Peyer's patch (tissue), 4 donors: Measurements from ENCODE around the gene CNOT3. TPM values are rescaled to one million over a fixed set of nuclear protein-coding genes. Genes with fewer than 3 reads are reported as not detected.

Source experiments
- DNase-seq, 3 donors: peaks; one replicate each; pipeline ENCODE4 v3.0.0-alpha.2; 2017 to 2019
- H3K27ac ChIP-seq, 4 donors: fragments of 200-600 bp; sonication (generic); one replicate each; pipeline ENCODE4 v1.5.1; 2016 to 2019
- H3K27me3 ChIP-seq, 2 donors: fragments of 200-600 bp; sonication (generic); one replicate each; pipeline ENCODE4 v1.5.1; 2019
- H3K36me3 ChIP-seq, 3 donors: fragments of 200-600 bp; sonication (generic); one replicate each; pipeline ENCODE4 v1.5.1; 2016 to 2019
- H3K4me1 ChIP-seq, 4 donors: fragments of 200-600 bp; sonication (generic); one replicate each; pipeline ENCODE4 v1.5.1; 2016 to 2019
- H3K4me3 ChIP-seq, 4 donors: fragments of 200-600 bp; sonication (generic); 1 replicate in 3 of 4; 2 replicates in 1 of 4; pipeline ENCODE4 v1.5.1; 2016 to 2019; ENCODE audit warnings: mild to moderate bottlenecking in 1 of 4
- H3K9me3 ChIP-seq, 4 donors: fragments of 200-600 bp; sonication (generic); one replicate each; pipeline ENCODE4 v1.5.1; 2016 to 2019; ENCODE audit warnings: mild to moderate bottlenecking in 1 of 4
- POLR2A ChIP-seq, 2 donors: fragments of 450-650 bp; IDR thresholded peaks; one replicate each; pipeline ENCODE4 v1.5.1; 2017; ENCODE audit warnings: antibody characterized with exemption in 2 of 2, mild to moderate bottlenecking in 2 of 2, moderate library complexity in 2 of 2
- total RNA-seq, 4 donors: library from RNA; depleted of rRNA; stranded (reverse); fragments of >200 nt; gene quantifications; one replicate each; pipeline ENCODE4 v1.1.0, GENCODE V29; 2016
- TF ChIP-seq, protein P1 (sequence below), 6 experiments: fragments of 450-650 bp in 4 of 6; fragments of 200-600 bp in 2 of 6; sonication (generic) in 1 of 6; IDR thresholded peaks; one replicate each; pipeline ENCODE4 v1.5.1; 2017 to 2019; ENCODE audit warnings: antibody characterized with exemption in 6 of 6, mild to moderate bottlenecking in 3 of 6, moderate library complexity in 1 of 6

CNOT3 gene
- total RNA-seq, 4 donors from 2014 or later = 26.1 to 99.9 (median 38.9) TPM

- Histone ChIP-seq H3K9me3 (no peaks in the 10 kb centered on the region), H3K4me1 (peaks cover 0 to 46% (median 14%) of the 10 kb centered on the region in 4 donors), H3K4me3 (peak overlapping the region; percentile 63 to 96 (median 80)), H3K27ac (peak overlapping the region; percentile 92 to 99 (median 96)), H3K36me3 (peaks cover 0 to 43% (median 0%) of the 10 kb centered on the region in 3 donors), H3K27me3 (no peaks in the 10 kb centered on the region)
- TF ChIP-seq, protein P1, sequence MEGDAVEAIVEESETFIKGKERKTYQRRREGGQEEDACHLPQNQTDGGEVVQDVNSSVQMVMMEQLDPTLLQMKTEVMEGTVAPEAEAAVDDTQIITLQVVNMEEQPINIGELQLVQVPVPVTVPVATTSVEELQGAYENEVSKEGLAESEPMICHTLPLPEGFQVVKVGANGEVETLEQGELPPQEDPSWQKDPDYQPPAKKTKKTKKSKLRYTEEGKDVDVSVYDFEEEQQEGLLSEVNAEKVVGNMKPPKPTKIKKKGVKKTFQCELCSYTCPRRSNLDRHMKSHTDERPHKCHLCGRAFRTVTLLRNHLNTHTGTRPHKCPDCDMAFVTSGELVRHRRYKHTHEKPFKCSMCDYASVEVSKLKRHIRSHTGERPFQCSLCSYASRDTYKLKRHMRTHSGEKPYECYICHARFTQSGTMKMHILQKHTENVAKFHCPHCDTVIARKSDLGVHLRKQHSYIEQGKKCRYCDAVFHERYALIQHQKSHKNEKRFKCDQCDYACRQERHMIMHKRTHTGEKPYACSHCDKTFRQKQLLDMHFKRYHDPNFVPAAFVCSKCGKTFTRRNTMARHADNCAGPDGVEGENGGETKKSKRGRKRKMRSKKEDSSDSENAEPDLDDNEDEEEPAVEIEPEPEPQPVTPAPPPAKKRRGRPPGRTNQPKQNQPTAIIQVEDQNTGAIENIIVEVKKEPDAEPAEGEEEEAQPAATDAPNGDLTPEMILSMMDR (IDR thresholded peaks at IDR 0.05) = no peak
- TF ChIP-seq POLR2A (IDR thresholded peaks at IDR 0.05) = no peak
- no peak for DNase-seq
Measured at GRCh38 chr19:54158812-54159351, 21.3 kb downstream of the CNOT3 start.

- Histone ChIP-seq H3K27me3 (no peaks in the 10 kb centered on the region), H3K4me1 (peaks cover 5 to 52% (median 15%) of the 10 kb centered on the region in 4 donors), H3K9me3 (no peaks in the 10 kb centered on the region), H3K4me3 (peak within 1 kb of the TSS; percentile 63 to 96 (median 80)), H3K36me3 (peaks cover 0 to 36% (median 0%) of the 10 kb centered on the region in 3 donors), H3K27ac (peak within 1 kb of the TSS; percentile 92 to 99 (median 96))
- DNase-seq = peak; percentile 97 to 100 (median 100)
- peak; percentile 57 to 72 for TF ChIP-seq POLR2A (IDR thresholded peaks at IDR 0.05)
- TF ChIP-seq, protein P1 (IDR thresholded peaks at IDR 0.05) = peak in 3 of 6 experiments; percentile 44 to 59 (median 47)
Measured at GRCh38 chr19:54159352-54160181, 22.0 kb downstream of the CNOT3 start, which contains the start of gene LENG1. LENG1 (minus strand) TSS chr19:54159721; CDS start chr19:54159695, 26 bp downstream.

GRCh38 chr19:54160182-54160811 is 22.7 kb downstream of the CNOT3 start:
- Histone ChIP-seq H3K36me3 (peaks cover 0 to 29% (median 0%) of the 10 kb centered on the region in 3 donors), H3K4me3 (peak overlapping the region; percentile 40 to 96 (median 48)), H3K9me3 (no peaks in the 10 kb centered on the region), H3K4me1 (peaks cover 5 to 58% (median 16%) of the 10 kb centered on the region in 4 donors), H3K27ac (peak overlapping the region; percentile 78 to 99 (median 86)), H3K27me3 (no peaks in the 10 kb centered on the region)
- TF ChIP-seq POLR2A (IDR thresholded peaks at IDR 0.05) = no peak
- TF ChIP-seq, protein P1 (IDR thresholded peaks at IDR 0.05) = no peak
- no peak for DNase-seq

GRCh38 chr19:54160854-54161253 is 23.3 kb downstream of the CNOT3 start:
- Histone ChIP-seq H3K36me3 (peaks cover 0 to 23% (median 0%) of the 10 kb centered on the region in 3 donors), H3K9me3 (no peaks in the 10 kb centered on the region), H3K27me3 (no peaks in the 10 kb centered on the region), H3K4me3 (peak overlapping the region in 2 of 4 donors; percentile 47 to 50), H3K4me1 (peaks cover 5 to 62% (median 16%) of the 10 kb centered on the region in 4 donors), H3K27ac (peak overlapping the region in 3 of 4 donors; percentile 84 to 99 (median 87))
- DNase-seq = peak in 1 of 3 donors; percentile 47
- TF ChIP-seq, protein P1 (IDR thresholded peaks at IDR 0.05) = no peak
- TF ChIP-seq POLR2A (IDR thresholded peaks at IDR 0.05) = no peak

- no peaks in the 10 kb centered on the region for H3K9me3 ChIP-seq
- peak overlapping the region in 3 of 4 donors; percentile 60 to 92 (median 86) for H3K27ac ChIP-seq
- no peaks in the 10 kb centered on the region for H3K27me3 ChIP-seq
- TF ChIP-seq, protein P1 (IDR thresholded peaks at IDR 0.05) = no peak
- TF ChIP-seq POLR2A (IDR thresholded peaks at IDR 0.05) = peak in 1 of 2 donors; percentile 60
- H3K4me1 ChIP-seq = peaks cover 5 to 64% (median 16%) of the 10 kb centered on the region in 4 donors
- peaks cover 0 to 8% (median 0%) of the 10 kb centered on the region in 3 donors for H3K36me3 ChIP-seq
- H3K4me3 ChIP-seq = peak overlapping the region; percentile 27 to 53 (median 46)
- DNase-seq = peak; percentile 90 to 97 (median 96)
Measured at GRCh38 chr19:54162241-54162805, 24.8 kb downstream of the CNOT3 start.
